Choroid plexus epithelial cell (primary cell): ENCODE results near the gene SUCO.
"Not testable (repeated sequence)": the region's sequence is repeated elsewhere in the genome, so short reads cannot be mapped to it uniquely, and the experiment has no call there.

ENCODE experiments used
- DNase-seq: peaks from one replicate; pipeline ENCODE4 v3.0.0-alpha.2; 2010; ENCODE audit warnings: low read depth
- H3K4me3 ChIP-seq: 2 replicates; pipeline ENCODE4 v1.5.1; 2011; ENCODE audit warnings: low read depth, mild to moderate bottlenecking, control low read depth, low read length, moderate library complexity
- CTCF ChIP-seq: conservative IDR thresholded peaks from 2 replicates; pipeline ENCODE4 v1.5.1; 2011; ENCODE audit warnings: low read depth, mild to moderate bottlenecking, control low read depth, inconsistent platforms, low read length, moderate library complexity

The SUCO gene

GRCh38 chr1:172613294-172613693 is 80.3 kb downstream of the SUCO start:
- peak; percentile 21 for DNase-seq
- no peak for TF ChIP-seq CTCF
- H3K4me3 ChIP-seq: no peak overlapping the region

- no peak overlapping the region for H3K4me3 ChIP-seq
- no peak for TF ChIP-seq CTCF
- DNase-seq: no peak
Observed at GRCh38 chr1:172616195-172616594, 83.2 kb downstream of the SUCO start.

- TF ChIP-seq CTCF: no peak
- H3K4me3 ChIP-seq: no peak overlapping the region
- DNase-seq: no peak
Observed at GRCh38 chr1:172616636-172617035, 83.7 kb downstream of the SUCO start.

GRCh38 chr1:172620603-172621002 is 87.7 kb downstream of the SUCO start:
- DNase-seq: not testable (repeated sequence)

GRCh38 chr1:172622541-172622940 is 89.6 kb downstream of the SUCO start:
- H3K4me3 ChIP-seq: no peak overlapping the region
- no peak for TF ChIP-seq CTCF
- no peak for DNase-seq

More at GRCh38 chr1:172620603-172621002, 87.7 kb downstream of the SUCO start:
- H3K4me3 ChIP-seq: not testable (repeated sequence)

GRCh38 chr1:172623748-172624147 is 90.8 kb downstream of the SUCO start:
- H3K4me3 ChIP-seq: no peak overlapping the region
- no peak for TF ChIP-seq CTCF
- DNase-seq: no peak

- H3K4me3 ChIP-seq: no peak overlapping the region
- no peak for TF ChIP-seq CTCF
- DNase-seq: no peak
Observed at GRCh38 chr1:172626845-172627244, 93.9 kb downstream of the SUCO start.

- DNase-seq: no peak
- TF ChIP-seq CTCF: no peak
- no peak overlapping the region for H3K4me3 ChIP-seq
Observed at GRCh38 chr1:172627702-172628101, 94.8 kb downstream of the SUCO start.
